Stimulated activated CD4-positive, alpha-beta T cell treated with anti-CD3 and anti-CD28 coated beads, TNF-alpha, amount 100 ng/mL, for 24 hours (primary cell): ENCODE measurements around the gene SYNJ2.

Experiments used
- DNase-seq, 3 experiments: peaks; one replicate each; pipeline ENCODE4 v3.0.0-alpha.2; 2020; ENCODE audit warnings: low read depth in 3 of 3

The SYNJ2 gene

DNA sequence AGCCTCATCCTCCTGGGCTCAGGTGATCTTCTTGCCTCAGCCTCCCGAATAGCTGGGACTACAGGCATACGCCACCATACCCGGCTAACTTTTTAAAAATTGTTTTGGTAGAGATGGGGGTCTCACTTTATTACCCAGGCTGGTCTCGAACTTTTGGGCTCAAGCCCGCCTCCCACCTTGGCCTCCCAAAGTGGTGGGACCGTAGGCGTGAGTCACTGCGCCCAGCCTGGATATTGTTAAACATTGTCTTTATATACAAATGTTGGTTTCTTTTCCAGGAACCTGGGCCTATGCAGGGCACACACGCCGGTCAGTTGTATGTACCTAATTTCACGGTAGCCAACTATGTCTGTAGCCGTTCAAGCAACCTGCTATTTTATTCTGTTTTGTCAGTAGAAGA, 60.1 kb downstream of the SYNJ2 start:
- DNase-seq: no peak

DNA sequence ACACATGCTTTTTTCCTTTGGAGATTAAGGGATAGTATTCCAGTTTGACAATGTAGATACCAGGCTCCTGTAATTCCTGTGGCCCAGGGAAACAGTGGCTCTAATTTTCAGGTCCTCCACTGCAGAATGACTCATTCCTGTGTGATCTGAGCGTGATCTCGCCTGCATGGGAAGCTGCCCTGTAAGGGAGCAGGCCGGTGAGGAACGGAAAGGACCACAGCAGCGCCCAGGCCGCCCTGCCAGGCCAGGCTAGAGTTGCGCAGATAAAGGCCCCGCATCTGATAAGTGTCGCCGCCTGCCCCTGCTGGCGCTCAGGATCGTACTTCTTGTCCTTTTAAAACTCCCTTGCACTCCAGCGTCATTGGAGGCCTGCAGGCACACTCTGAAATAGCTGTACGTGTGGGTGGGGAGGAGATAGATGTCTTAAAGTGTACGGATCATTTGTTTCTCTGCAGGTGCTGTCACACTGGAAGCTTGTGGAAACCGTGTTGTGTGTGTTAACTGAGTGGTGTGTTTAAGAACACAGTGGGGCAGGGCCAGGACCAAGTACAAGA, 60.7 kb downstream of the SYNJ2 start:
- DNase-seq: no peak

DNA sequence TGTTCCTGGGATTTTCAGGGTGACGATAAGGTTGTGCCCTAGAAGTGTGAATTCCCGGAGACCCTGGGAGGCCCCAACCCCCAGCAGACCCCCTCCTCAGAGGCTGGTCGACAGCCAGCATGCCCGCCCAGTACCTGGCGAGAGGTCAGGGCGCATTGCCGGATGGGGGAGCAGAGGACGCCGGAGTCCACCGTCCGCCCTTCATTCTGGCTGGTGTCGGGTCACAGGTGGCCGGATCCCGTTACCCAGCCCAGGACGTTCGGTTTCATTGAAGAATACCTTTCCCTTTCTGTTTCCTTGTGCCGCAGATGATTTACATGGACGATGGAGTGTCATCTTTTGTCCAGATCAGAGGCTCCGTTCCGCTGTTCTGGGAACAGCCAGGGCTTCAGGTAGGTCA, 61.3 kb downstream of the SYNJ2 start:
- DNase-seq: no peak

DNA sequence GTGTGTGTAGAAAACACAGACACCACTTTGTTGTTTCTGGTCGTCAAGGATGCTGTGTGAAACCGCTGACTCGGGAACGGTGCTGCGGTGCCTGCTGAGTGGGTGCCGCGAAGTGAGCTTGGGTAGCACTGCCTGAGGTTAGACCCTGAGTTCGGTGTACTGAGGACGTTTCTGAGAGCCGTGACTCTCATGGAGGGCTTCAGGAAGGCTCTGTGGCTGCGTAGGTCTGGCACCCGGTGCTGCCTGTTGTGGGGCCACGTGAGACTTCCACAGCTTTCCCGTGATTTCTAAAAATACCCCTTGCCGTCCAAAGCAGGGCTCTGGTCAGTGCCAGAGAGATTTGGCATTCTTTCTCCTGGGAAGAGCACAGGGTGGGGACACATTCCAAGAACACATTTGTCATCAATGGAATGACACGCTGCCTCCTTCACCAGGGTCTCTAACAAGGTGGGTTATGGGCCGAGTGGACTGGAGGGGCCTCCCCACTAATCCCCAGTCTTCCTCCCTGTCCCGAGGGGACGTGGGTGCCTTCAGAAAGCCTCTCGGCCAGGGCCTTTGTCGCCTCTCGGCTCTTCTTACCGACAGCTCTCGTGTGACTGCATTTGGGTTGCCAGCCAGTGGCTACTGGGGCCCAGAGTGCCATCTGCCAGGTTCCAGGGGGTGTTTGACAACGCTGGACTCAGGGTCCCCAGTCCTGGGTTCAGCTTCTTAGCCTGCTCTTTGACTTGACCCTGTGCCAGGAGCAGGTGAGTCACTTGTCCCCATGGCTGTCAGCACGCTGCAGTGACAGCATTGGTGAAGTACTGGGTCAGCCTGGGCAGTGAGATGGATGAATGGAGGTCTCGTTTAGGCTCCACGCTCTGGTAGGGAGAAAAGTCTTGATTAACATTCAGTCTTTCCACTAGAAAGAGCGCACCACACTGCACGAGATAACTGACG, 62.2 kb downstream of the SYNJ2 start:
- no peak for DNase-seq

DNA sequence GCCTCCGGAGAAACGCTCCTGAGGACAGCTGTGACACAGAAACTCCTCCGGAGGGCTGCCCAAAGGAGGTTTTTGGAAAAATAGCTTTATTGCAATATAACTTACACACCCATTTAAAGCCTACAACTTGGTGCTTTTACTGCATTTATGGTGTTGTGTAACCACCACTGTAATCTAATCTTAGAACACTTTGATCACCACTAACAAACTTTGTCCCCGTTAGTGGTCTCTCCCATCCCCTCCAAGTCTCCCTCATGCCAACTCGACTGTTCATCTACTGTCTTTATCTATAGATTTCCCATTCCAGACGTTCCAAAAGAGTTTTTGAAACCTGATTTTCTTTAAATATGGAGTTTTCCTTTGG, 62.8 kb downstream of the SYNJ2 start:
- DNase-seq: no peak

DNA sequence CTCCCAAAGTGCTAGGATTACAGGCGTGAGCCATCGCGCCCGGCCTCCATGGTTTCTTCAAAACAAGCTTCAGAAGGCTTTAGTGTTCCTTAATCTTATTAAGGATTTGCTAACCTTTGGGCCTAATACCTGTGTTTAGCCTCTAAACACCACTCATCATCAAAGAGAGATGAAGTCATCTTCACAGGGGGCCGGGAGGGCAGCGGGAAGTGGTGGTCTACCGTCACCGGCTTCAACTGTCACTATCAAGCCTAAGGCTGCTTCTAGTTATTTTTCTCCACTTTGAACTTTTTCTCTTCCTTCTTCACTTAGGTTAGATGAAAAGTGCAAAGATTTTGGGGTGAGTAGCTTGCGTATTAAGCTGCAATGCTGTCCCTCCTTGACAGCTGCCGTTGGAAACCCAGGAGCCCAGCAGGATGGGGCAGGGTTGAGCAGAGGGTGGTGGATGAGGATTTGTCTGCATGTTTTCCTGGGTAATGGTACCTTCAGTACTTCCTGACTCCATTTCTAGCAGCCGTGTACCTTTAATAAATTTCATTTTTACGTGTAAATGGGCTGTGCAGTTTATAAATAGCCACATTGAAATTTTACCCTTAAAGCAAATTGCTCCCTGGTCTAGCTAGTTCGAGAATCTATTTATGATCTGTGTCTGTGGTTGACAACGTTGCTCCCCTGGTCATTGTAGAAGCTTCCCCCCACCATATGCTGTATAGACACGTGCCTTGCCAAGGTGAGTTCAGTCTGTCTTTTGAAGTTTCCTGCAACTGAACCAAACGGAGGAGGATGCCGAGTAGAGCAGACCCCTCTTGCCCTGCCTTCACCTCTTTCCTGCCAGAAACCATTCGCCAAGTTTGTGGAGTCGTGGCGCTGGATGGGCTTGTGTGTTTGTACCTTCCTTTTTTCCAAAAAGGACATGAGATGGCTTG, 64.8 kb downstream of the SYNJ2 start:
- no peak for DNase-seq

DNA sequence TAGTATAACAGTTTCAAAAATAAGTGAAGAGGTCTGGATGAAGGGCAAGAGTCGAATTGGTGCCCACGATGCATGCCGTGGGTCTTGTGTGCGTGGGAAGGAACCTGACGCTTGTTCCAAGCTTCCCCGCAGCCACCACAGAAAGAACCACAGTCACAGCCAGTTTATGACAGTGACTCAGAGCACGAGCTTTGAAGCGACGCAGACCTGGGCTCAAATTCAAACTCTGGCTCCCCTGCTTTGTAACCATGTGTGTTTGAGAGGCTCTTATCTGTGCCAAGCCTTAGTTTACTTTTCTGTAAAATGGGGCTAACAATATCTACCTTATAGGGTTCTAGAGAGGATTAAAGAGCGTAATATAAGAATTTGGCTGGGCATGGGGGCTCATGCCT, 65.5 kb downstream of the SYNJ2 start:
- DNase-seq: peak; percentile 33 to 76 (median 38)

DNA sequence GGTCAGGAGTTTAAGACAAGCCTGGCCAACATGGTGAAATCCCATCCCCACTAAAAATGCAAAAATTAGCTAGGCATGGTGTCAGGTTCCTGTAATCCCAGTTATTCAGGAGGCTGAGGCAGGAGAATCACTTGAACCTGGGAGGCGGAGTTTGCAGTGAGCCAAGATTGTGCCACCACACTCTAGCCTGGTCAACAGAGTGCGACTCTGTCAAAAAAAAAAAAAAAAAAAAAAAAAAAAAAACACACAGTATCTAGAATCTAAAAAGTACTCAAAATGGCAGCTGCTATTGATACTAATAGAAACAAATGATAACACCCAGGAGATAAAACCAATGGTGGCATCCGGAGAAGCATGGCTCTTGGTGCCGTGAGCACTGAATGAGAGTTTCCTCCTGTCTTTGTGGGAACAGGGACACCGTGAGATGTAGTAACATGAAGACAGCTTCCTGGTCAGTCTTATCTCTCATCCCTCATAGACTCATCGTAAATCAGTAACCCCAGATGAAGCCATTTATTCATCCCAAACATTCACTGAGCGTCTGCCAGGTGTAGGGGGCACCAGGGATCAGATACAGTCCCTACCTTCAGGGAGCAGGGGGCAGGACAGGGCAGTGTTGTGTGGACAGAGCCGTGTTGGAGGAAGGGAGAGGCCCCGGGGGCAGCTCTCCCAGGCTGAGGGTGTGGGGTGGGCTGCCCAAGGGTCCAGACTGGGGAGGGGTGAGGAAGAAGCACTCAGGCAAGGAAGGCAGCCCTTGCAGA, 66.1 kb downstream of the SYNJ2 start:
- DNase-seq: no peak

DNA sequence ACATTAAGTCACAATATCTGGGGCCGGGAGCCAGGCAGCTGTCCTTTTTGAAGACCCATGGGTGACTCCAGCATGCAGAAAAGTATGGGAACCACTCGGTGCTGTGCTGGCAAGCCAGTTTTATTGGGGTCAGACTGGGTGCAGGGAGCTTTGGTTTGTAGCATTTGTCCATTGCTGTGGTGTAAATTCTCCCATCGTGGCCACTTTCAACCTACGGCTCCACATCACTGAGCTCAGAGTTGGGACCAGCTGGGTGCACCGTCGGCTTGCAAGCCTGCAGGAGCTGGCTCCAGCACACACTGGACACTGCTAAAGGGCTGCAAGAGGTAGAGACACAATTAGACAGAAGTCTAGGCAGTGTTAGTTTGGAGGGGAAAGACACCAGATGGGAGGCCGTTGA, 66.9 kb downstream of the SYNJ2 start:
- DNase-seq: no peak

DNA sequence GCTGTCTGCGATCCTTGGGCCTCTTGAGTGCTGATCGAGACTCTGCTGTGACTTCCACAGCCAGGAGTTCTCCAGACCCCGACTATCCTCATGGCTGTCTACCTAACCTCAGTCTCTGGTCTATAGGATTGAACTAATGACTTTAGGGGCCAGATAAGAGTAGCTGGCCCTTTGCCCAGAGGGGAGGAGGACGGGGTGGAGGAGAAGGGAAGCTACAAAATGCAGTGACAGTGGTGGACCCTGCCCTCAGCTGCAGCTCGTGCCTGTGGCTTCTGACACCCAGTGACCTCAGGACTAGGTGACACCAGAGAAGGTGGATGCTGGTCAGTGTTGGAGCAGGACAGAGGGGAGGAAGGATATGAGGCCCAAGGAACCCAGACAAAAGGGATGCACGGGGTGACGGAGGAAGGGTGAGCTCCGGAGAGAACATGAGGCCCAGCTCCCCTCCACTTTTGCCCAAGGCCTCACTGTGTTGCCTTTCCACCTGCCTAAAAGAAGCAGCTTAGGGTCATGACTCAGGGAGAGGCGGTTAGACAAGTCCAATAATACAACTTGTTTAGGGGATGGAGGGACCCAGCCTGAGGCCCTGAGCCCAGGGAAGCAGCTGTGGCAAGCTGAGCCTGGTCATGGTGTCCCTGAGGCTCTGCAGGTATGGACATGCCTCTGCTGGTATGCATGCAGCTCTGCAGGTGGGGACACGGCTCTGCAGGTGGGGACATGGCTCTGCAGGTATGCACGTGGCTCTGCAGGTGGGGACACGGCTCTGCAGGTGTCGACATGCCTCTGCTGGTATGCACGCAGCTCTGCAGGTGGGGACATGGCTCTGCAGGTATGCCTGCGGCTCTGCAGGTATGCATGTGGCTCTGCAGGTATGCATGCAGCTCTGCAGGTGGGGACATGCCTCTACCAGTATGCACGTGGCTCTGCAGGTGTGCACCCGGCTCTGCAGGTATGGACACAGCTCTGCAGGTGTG, 67.7 kb downstream of the SYNJ2 start:
- no peak for DNase-seq

DNA sequence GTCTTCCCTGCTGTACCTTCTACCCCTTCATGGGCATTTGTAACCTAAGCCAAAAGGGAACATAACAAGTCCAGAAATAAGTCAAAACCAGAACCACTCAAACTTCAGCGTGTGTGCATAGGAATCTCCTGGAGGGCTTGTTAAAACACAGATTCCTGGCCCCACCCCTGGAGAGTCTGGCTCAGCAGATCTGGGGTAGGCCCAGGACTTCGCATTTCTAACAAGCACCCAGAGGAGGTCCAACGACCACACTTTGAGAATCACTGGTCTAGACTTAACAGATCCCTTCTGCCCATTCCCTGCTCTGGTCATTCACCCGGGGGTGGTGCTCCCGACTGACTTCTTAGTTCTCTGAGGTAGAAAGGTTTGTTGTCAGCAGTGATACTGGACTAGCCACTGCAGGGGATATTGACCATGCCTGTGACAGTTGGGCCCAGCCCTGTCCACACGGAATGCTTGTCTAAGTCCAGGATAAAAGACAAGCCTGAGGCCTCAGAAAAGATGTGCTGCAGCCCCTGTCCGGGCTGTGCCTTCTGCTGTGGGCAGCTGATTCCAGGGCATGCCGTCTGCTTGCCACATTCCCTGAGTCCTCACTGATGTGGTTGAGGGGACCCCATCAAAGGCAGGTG, 68.6 kb downstream of the SYNJ2 start:
- DNase-seq: no peak

DNA sequence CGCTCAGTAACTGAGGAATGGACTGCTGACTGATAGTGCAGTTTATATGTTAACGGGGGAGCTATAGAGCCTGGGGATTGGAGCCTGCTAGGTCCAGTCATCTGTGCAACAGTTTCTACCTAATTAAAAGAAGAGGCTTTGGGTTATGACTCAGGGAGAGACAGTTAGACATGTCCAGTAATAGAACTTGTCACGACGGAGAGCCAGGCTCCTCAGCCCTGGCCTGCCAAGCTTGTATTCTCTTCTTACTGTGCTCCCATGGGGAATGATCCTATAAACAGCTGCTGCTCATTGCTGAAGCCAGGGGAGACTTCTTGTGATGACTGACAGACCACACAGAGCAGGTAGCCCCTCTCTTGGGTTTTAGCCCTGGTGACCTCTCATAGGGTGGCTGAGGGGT, 69.3 kb downstream of the SYNJ2 start:
- no peak for DNase-seq

DNA sequence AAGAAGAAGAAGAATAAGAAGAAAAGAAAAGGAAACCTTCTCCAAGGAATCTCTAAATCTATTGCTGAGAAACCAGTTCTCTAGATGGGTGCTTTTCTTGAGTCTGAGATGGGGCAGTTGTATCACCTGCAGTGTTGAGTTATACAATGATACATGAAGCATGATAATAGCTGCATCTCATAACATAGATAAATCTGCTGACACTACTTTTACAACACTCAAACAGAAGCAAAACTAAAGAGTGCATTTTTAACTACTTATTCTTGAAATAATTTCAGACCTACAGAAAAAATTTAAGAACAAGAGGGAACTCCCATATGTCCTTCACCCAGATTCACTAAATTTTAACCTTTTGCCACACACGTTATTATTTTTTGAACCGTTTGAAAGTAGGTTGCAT, 70.3 kb downstream of the SYNJ2 start:
- DNase-seq: no peak

DNA sequence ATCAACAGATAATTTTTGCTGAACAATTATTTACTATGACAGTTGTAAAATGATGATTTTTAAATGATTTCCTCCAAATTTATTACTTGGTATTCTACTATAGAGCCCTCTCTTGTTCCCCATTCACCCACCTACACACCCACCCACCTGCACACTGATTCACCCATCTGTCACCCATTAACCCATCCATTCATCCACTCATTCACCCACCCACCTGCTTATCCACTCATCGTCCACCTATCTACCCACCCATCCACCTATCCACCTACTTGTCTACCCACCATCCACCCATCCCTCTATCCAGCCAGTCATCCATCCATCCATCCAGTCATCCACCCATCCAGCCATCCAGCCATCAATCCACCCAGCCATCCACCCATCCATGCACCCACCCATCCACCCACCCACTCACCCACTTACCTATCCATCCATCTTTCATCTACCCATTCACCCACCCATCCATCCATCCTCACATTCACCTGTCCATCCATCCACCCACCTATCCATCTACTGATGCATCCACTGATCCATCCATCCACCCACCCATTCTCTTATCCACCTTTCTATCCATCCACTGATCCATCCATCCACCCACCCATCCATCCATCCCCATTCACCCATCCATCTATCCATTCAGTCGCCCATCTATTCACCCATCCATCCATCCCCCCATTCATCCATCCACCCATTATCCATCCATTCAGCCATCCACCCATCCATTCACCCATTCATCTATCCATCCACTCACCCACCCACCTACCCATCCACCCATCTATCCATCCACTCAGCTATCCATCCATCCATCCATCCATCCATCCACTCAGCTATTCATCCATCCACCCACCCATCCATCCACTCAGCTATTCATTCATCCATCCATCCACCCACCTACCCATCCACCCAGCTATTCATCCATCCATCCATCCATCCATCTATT, 72.0 kb downstream of the SYNJ2 start:
- no peak for DNase-seq

DNA sequence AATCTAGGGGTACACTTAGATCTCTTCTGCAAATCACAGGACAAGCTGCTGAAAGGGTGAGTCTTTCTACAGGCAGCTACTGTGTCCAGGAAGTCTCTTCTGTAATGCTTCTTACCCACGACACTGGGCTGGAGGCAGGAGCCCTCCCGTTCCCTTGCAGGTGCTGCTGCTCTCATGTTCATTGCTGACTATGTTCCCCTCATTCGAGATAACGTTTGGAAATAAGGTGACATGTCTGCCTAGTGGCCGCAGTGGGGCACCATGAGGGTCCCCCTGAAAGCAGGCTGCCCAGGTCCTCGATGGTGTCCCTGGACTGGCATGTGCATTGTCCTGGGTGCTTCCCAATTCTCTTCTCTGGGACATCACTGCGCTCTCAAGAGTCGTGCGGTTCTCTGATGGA, 74.7 kb downstream of the SYNJ2 start:
- DNase-seq: no peak

DNA sequence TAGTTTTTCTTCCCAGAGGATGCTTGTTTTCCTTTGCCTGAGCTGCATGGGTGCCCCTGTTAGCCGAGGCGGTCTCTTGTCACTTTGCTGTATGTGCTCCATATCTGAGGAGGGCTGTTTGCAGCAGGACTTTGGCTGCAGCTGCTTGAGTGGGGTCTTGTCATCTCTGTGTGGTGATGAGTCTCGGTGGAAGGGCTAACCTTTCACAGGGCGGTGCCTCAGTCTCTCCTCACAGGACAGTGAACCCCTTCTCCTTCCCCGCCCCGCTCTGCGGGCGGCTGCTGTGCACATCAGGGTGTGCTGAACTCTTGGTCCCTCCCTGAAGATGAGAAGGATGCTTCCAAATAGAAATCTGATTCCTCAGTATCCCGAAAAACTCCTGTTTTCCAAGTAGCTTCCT, 75.1 kb downstream of the SYNJ2 start:
- no peak for DNase-seq

DNA sequence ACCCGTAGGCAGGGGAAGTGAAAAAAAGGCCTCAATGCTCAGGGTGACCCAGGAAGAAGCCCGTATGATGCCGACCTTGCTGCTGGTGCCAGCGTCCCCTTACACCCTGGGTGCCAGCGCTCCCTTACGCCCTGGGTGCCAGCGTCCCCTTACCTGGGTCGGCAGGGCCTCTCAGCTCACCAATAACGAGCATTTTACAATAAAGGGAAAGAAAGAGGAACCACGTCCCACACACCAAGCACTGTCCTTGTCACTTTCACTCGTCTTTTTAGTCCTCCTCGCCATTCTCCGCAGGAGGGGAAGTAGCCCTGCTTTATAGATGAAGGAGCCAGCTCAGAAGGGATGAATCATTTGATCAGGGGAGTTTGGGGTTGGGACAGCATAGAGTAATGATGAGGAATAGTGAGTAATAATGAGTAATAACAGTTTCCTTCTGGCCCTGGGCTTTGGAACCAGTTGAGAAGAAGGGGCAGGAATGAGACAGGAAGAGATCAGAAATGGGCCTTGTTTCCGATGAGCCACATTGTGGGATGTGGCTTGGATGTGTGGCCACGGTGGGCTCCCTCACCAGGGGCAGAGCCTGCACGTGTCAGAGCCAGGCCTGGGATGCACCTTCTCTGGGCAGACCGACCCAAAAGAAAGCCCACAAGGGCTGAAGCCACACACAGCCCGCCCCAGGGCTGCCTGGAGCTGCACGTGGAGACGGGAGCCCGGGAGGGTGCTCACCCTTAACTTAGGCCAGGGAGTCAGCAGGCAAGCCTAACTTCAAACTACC, 75.7 kb downstream of the SYNJ2 start:
- DNase-seq: peak in 2 of 3 experiments; percentile 24 to 50

DNA sequence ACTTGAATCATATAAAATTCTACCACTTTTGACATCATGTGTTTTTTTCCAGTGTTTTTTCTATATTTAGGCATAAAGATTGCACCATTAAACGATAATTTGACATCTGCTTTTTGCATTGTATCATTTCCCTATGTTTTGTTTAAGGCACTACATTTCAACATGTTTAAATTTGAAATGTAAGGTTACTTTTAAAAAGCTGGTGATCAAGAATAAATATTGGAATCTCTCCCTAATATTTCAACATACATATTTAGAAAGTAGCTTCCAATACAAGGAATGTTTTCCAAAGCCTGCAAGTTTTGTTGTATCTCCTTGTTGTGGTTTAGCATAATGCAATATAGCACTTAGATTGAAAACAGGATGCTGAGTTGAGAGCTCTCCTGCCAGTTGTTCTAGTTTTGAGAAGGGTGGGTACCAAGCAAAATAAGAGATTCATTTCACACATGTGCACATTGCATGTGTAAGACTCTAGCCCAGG, 76.5 kb downstream of the SYNJ2 start:
- no peak for DNase-seq
